HG03064 (cell line): ENCODE data around the gene CCDC167.

Experiments
- ATAC-seq: cut with Tn5 transposase; IDR thresholded peaks from one replicate; pipeline ENCODE4 v1.9.1; 2021; ENCODE audit warnings: low read depth; ENCODE audit not compliant: unreplicated experiment

The CCDC167 gene

GRCh38 chr6:37435373-37435772 is 64.3 kb downstream of the CCDC167 start:
- no peak for ATAC-seq

- ATAC-seq = peak; percentile 25
Measured at GRCh38 chr6:37433657-37434271, 65.9 kb downstream of the CCDC167 start.
